ENCODE data around the gene SLC38A5.
A peak's percentile ranks its signal among the peaks of the same experiment; 100 is the strongest.

SLC38A5 gene

DNA sequence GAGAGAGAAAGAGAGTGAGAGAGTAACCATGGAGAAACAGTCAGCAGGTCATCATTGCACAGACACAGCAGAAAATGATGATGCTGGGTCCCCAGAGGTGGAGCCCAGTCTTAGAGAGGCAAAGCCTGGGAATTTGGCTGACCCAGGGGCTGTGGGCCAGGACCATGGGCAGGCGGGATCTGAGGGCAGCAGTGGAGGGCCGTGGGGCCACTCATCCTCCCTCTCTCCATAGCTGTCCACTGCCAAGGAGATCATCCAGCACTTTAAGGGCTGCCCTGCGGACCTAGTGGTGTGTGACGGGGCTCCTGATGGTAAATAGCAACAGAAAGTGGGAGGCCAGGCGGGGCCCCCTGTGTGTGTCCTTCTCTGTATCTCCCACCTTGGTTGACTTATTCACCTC is 8.7 kb upstream of the SLC38A5 start:
- Histone ChIP-seq H3K27ac (replicated peaks) (no peak overlapping the region), H3K4me3 (replicated peaks; ENCODE audit: insufficient read depth, low read length) (no peak overlapping the region), H3K27me3 (ENCODE audit: insufficient read depth, poor library complexity, severe bottlenecking) (no peaks in the 10 kb centered on the region)
- no peak for TF ChIP-seq GABPA (IDR thresholded peaks at IDR 0.05; ENCODE audit: low read depth)
- no peak for TF ChIP-seq REST (IDR thresholded peaks at IDR 0.05; ENCODE audit: insufficient replicate concordance, low read depth)
- TF ChIP-seq SPI1 (IDR thresholded peaks at IDR 0.05; ENCODE audit: borderline replicate concordance, low read depth) = no peak
- TF ChIP-seq POLR2AphosphoS5 (IDR thresholded peaks at IDR 0.05; ENCODE audit: low read depth) = no peak
- TF ChIP-seq, protein P1, sequence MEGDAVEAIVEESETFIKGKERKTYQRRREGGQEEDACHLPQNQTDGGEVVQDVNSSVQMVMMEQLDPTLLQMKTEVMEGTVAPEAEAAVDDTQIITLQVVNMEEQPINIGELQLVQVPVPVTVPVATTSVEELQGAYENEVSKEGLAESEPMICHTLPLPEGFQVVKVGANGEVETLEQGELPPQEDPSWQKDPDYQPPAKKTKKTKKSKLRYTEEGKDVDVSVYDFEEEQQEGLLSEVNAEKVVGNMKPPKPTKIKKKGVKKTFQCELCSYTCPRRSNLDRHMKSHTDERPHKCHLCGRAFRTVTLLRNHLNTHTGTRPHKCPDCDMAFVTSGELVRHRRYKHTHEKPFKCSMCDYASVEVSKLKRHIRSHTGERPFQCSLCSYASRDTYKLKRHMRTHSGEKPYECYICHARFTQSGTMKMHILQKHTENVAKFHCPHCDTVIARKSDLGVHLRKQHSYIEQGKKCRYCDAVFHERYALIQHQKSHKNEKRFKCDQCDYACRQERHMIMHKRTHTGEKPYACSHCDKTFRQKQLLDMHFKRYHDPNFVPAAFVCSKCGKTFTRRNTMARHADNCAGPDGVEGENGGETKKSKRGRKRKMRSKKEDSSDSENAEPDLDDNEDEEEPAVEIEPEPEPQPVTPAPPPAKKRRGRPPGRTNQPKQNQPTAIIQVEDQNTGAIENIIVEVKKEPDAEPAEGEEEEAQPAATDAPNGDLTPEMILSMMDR (IDR thresholded peaks at IDR 0.05; ENCODE audit: insufficient read depth, low read length) = no peak
- DNase-seq (ENCODE audit: low read depth in 1 of 2, low spot score in 1 of 2) = no peak

- H3K4me3 ChIP-seq (replicated peaks; ENCODE audit: insufficient read depth, low read length) = no peak overlapping the region
- H3K27me3 ChIP-seq (ENCODE audit: insufficient read depth, poor library complexity, severe bottlenecking) = no peaks in the 10 kb centered on the region
- no peak for TF ChIP-seq GABPA (IDR thresholded peaks at IDR 0.05; ENCODE audit: low read depth)
- no peak for TF ChIP-seq REST (IDR thresholded peaks at IDR 0.05; ENCODE audit: insufficient replicate concordance, low read depth)
- no peak for TF ChIP-seq POLR2AphosphoS5 (IDR thresholded peaks at IDR 0.05; ENCODE audit: low read depth)
- TF ChIP-seq, protein P1 (IDR thresholded peaks at IDR 0.05; ENCODE audit: insufficient read depth, low read length) = no peak
- no peak for TF ChIP-seq SPI1 (IDR thresholded peaks at IDR 0.05; ENCODE audit: borderline replicate concordance, low read depth)
- H3K27ac ChIP-seq (replicated peaks) = no peak overlapping the region
- DNase-seq (ENCODE audit: low read depth in 1 of 2, low spot score in 1 of 2) = no peak
Observed at GRCh38 chrX:48477960-48478755, 8.1 kb upstream of the SLC38A5 start.

DNA sequence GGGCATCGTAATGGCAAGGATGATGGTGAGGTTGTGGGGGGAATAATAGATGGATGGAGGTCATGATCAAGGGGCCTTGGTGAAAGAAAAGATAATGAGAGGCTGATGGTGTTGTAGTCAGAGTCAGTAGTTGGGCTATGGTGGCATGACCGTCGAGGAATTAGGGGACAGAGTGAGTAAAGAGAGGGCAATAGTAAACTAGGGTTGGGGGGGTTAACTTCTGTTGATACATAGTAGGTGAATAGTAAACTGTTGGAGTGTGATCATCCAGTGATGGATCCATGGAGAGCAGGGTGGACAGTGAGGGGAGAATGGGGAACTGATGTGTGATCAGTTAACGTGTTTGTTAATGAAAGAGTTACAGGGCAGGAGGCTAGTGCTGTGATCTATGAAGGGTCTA is 6.9 kb upstream of the SLC38A5 start:
- Histone ChIP-seq H3K4me3 (replicated peaks; ENCODE audit: insufficient read depth, low read length) (peak overlapping the region; percentile 86), H3K27me3 (ENCODE audit: insufficient read depth, poor library complexity, severe bottlenecking) (no peaks in the 10 kb centered on the region), H3K27ac (replicated peaks) (no peak overlapping the region)
- TF ChIP-seq POLR2AphosphoS5 (IDR thresholded peaks at IDR 0.05; ENCODE audit: low read depth) (no peak), SPI1 (IDR thresholded peaks at IDR 0.05; ENCODE audit: borderline replicate concordance, low read depth) (peak; percentile 17; the same call in 1 of the 2 replicates), REST (IDR thresholded peaks at IDR 0.05; ENCODE audit: insufficient replicate concordance, low read depth) (no peak)
- DNase-seq (ENCODE audit: low read depth in 1 of 2, low spot score in 1 of 2) = no peak
